Smooth muscle cell (in vitro differentiated cells): ENCODE results near the gene CRYBG3. TPM values are rescaled to one million over a fixed set of nuclear protein-coding genes. Genes with fewer than 3 reads are reported as not detected.

Experiments
- DNase-seq: peaks from one replicate; lab custom pipeline; 2025; ENCODE audit not compliant: unreplicated experiment; lab: John Stamatoyannopoulos, UW
- H2AFZ ChIP-seq: fragments of 200-600 bp; sonication (generic); 2 replicates; pipeline ENCODE4 v1.6.0; 2016; ENCODE audit warnings: antibody characterized with exemption, low read depth, mild to moderate bottlenecking
- H3F3A ChIP-seq: fragments of 200-600 bp; sonication (generic); 2 replicates; pipeline ENCODE4 v1.6.0; 2017; ENCODE audit warnings: antibody characterized with exemption, low read depth
- H3K27ac ChIP-seq: fragments of 200-600 bp; sonication (generic); 2 replicates; pipeline ENCODE4 v1.5.1; 2016; ENCODE audit warnings: low read depth, mild to moderate bottlenecking
- H3K27me3 ChIP-seq: fragments of 200-600 bp; sonication (generic); 2 replicates; pipeline ENCODE4 v1.6.1; 2016; ENCODE audit warnings: low read depth, mild to moderate bottlenecking
- H3K36me3 ChIP-seq: fragments of 200-600 bp; sonication (generic); 2 replicates; pipeline ENCODE4 v1.5.1; 2016; ENCODE audit warnings: low read depth
- H3K4me1 ChIP-seq: fragments of 200-600 bp; sonication (generic); 2 replicates; pipeline ENCODE4 v1.5.1; 2016; ENCODE audit warnings: low read depth
- H3K4me2 ChIP-seq: fragments of 200-600 bp; sonication (generic); 2 replicates; pipeline ENCODE4 v1.6.0; 2016; ENCODE audit warnings: mild to moderate bottlenecking
- H3K4me3 ChIP-seq: fragments of 200-600 bp; sonication (generic); 2 replicates; pipeline ENCODE4 v1.5.1; 2016; ENCODE audit warnings: mild to moderate bottlenecking
- H3K79me2 ChIP-seq: fragments of 200-600 bp; sonication (generic); 2 replicates; pipeline ENCODE4 v1.6.0; 2016; ENCODE audit warnings: low read depth, mild to moderate bottlenecking
- H3K9ac ChIP-seq: fragments of 200-600 bp; sonication (generic); 2 replicates; pipeline ENCODE4 v1.6.0; 2016; ENCODE audit warnings: low read depth
- H3K9me3 ChIP-seq: fragments of 200-600 bp; sonication (generic); replicated peaks from 2 replicates; pipeline ENCODE4 v1.5.1; 2016; ENCODE audit warnings: low read depth
- H4K20me1 ChIP-seq: fragments of 200-600 bp; sonication (generic); 2 replicates; pipeline ENCODE4 v1.6.0; 2016; ENCODE audit warnings: low read depth
- WGBS: methylation state at CpG from one replicate; pipeline ENCODE4 v1.1.7; 2016; ENCODE audit warnings: low lambda C conversion rate; 5-methylcytosine and 5-hydroxymethylcytosine counted together
- polyA plus RNA-seq: library from polyadenylated mRNA; unstranded; fragments of >200 nt; fragmentation: Nextera tagmentation; extraction: Ambion mirVana; gene quantifications from 2 replicates; pipeline ENCODE4 v1.2.1, GENCODE V29; 2016
- total RNA-seq: library from RNA; depleted of rRNA; stranded (reverse); fragments of >200 nt; gene quantifications from 2 replicates; pipeline ENCODE4 v1.2.3, GENCODE V29; 2014
- TF ChIP-seq, protein P1 (sequence below): fragments of 200-600 bp; sonication (generic); IDR thresholded peaks from 2 replicates; pipeline ENCODE4 v1.5.1; 2017; ENCODE audit warnings: borderline replicate concordance, mild to moderate bottlenecking, antibody characterized with exemption; ENCODE audit not compliant: insufficient read depth, poor library complexity, severe bottlenecking

The CRYBG3 gene
- total and polyA plus RNA-seq, 2 experiments from 2014 or later: 1.5 to 17.0 TPM

DNA sequence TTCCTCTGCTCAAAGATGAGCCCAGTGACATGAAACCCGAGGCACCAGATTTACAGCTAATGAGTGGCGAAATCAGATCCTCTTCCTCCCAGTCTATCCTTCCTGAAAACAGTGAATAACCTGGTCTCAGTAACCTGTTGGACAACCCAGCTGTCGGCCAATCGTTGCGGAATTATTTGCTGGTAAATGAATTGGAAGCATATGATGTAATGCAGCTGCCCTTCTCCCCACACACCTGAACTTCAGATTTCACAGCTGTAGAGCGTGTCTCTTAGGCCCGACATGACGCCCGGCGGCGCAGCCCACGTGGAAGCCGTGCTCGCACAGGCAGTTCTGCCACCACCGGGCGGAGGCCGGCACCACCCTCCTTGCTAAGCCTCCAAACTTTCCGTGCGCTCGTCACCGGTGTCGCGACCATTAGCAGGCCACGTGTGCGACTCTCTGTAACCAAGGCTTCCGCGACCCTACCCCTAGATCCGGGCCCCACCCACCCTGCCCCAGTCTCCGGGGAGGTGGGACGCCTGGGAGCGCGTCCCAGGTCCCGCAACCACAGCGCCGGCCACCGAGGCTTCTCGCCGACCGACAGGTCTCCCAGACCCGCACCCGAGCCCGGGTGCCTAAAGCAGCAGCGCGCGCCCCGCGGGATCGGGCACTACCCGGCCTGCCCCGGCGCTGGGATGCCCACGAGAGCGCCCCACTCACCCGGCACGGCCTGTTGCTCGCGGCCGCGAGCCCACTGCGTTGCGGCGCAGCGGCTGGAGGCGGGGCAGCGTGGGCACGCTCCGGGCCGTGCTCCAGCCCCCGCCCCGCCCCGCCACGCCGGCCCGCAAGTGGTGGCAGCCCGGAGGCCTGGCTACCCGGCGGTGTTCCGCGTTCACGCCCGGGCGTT is 150.1 kb downstream of the CRYBG3 start, which contains the start of gene RIOX2:
Gene RIOX2, minus strand, starts transcription at position 753 of the 889 bp plus-strand sequence. CDS start 4,838 bp downstream, outside the sequence.
- Histone ChIP-seq H3K4me1 (peaks cover 5% of the 10 kb centered on the region), H3K9ac (peak within 1 kb of the TSS; percentile 12), H3K27me3 (no peaks in the 10 kb centered on the region), H3K4me2 (peak within 1 kb of the TSS; percentile 82), H3F3A (no peaks in the 10 kb centered on the region), H2AFZ (peak within 1 kb of the TSS; percentile 58), H3K79me2 (peaks cover 17% of the 10 kb centered on the region), H3K27ac (peak within 1 kb of the TSS; percentile 51), H3K9me3 (no peaks in the 10 kb centered on the region), H3K4me3 (peak within 1 kb of the TSS; percentile 86), H3K36me3 (no peaks in the 10 kb centered on the region), H4K20me1 (no peaks in the 10 kb centered on the region)
- WGBS: 4% methylated on average over 47 of the region's 82 CpGs
- TF ChIP-seq, protein P1, sequence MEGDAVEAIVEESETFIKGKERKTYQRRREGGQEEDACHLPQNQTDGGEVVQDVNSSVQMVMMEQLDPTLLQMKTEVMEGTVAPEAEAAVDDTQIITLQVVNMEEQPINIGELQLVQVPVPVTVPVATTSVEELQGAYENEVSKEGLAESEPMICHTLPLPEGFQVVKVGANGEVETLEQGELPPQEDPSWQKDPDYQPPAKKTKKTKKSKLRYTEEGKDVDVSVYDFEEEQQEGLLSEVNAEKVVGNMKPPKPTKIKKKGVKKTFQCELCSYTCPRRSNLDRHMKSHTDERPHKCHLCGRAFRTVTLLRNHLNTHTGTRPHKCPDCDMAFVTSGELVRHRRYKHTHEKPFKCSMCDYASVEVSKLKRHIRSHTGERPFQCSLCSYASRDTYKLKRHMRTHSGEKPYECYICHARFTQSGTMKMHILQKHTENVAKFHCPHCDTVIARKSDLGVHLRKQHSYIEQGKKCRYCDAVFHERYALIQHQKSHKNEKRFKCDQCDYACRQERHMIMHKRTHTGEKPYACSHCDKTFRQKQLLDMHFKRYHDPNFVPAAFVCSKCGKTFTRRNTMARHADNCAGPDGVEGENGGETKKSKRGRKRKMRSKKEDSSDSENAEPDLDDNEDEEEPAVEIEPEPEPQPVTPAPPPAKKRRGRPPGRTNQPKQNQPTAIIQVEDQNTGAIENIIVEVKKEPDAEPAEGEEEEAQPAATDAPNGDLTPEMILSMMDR: no peak
- DNase-seq: peak; percentile 40

DNA sequence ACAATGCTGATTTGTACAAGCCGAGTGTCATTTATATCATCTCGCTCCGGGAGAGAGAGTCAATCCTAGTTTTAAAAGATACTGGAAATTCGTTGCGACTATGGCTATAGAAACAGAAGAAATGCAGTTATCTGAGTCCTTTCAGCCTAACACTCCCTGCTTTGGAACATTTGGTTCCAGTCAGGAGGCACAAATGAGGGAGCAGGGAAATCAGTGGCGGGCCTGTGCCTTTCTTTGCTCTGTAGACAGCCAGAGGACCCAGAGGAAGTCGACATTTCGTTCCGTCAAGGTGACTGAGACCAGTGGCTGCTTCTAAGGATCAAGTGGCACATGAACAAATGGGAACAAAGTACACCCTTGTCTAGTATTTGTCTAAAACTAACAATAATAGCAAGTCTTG is 151.2 kb downstream of the CRYBG3 start:
- Histone ChIP-seq H3K27me3 (no peaks in the 10 kb centered on the region), H3K79me2 (peaks cover 17% of the 10 kb centered on the region), H4K20me1 (no peaks in the 10 kb centered on the region), H3F3A (no peaks in the 10 kb centered on the region), H2AFZ (peak overlapping the region; percentile 58), H3K9me3 (no peaks in the 10 kb centered on the region), H3K36me3 (no peaks in the 10 kb centered on the region), H3K4me1 (peaks cover 5% of the 10 kb centered on the region), H3K4me2 (peak overlapping the region; percentile 82), H3K9ac (no peak overlapping the region), H3K27ac (no peak overlapping the region), H3K4me3 (peak overlapping the region; percentile 86)
- 98% methylated on average over 9 of the region's 9 CpGs for WGBS
- no peak for DNase-seq
- TF ChIP-seq, protein P1: no peak

DNA sequence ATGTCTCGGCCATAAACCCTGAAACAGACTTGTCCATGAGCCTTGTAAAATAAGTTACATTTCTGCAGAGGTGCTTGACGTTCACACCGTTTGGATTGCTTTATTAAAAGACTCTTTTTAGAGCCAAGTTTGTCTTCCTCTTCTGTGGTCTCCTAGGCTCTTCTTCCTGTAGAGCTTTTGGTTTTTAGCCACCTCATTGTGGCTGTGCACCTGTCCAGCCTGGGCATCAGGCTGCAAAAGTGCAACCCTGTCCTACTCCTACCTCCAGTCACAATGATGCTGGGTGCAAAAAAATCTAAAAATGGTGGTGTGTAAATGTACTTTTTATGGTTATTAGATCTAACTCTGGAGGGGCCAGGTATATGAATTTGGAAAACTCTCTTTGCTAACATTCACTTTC is 153.2 kb downstream of the CRYBG3 start:
- peaks cover 10% of the 10 kb centered on the region for H3K79me2 ChIP-seq
- no peak overlapping the region for H3K4me2 ChIP-seq
- H4K20me1 ChIP-seq: no peaks in the 10 kb centered on the region
- WGBS: 92% methylated on average over 3 of the region's 3 CpGs
- H2AFZ ChIP-seq: no peak overlapping the region
- H3K27ac ChIP-seq: no peak overlapping the region
- TF ChIP-seq, protein P1: no peak
- no peak overlapping the region for H3K4me3 ChIP-seq
- H3K9me3 ChIP-seq: no peaks in the 10 kb centered on the region
- DNase-seq: no peak
- no peaks in the 10 kb centered on the region for H3F3A ChIP-seq
- peaks cover 5% of the 10 kb centered on the region for H3K4me1 ChIP-seq
- no peak overlapping the region for H3K9ac ChIP-seq
- no peaks in the 10 kb centered on the region for H3K36me3 ChIP-seq
- H3K27me3 ChIP-seq: no peaks in the 10 kb centered on the region
